ENCODE data around the gene PTDSS2. TPM values are rescaled to one million over a fixed set of nuclear protein-coding genes. Genes with fewer than 3 reads are reported as not detected.

Gene PTDSS2
- total RNA-seq, 1 donor from 2014 or later = 55.3 TPM

DNA sequence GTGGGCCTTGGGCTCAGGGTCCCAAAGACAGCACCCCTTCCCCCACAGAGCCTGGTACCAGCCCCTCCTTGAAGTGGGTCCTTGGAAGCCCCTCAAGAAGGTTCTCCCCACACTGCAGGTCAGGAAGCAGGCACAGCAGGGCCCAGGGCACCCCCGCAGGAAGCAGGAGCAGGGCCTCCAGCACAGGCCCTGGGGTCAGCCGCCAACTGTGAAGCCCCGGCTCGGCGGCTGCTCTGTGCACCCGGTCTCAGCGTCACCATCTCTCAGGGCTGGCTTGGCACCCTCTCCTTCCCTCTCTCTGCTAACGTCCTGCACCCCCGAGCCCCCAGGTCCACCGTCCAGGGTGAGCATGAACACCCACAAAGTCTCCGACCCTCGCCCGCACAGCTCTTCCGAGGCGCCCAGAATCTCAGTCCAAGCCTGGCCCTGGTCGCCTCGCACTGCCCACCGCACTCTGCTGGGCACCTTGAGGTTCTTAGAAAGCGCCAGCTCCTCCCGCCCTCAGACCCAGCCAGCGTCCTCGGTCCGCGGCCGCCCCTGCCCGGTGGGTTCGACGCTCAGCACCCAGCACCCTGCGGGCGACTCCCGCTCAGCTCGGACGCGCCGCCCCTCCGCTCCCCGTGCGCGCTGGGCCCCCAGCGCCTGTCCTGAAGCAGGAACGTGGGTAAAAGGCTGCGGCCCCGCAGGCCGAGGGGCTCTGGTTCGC lies 33.9 kb upstream of the PTDSS2 start:
- Mint-ChIP-seq H3K4me3 (ENCODE audit: unreplicated experiment) (peak overlapping the region; percentile 33), H3K27ac (ENCODE audit: unreplicated experiment) (no peak overlapping the region), H3K27me3 (ENCODE audit: unreplicated experiment) (no peaks in the 10 kb centered on the region), H3K9me3 (ENCODE audit: unreplicated experiment) (no peaks in the 10 kb centered on the region), H3K4me1 (ENCODE audit: unreplicated experiment) (peaks cover 28% of the 10 kb centered on the region), H3K36me3 (ENCODE audit: unreplicated experiment) (no peaks in the 10 kb centered on the region)
- TF ChIP-seq, protein P1, sequence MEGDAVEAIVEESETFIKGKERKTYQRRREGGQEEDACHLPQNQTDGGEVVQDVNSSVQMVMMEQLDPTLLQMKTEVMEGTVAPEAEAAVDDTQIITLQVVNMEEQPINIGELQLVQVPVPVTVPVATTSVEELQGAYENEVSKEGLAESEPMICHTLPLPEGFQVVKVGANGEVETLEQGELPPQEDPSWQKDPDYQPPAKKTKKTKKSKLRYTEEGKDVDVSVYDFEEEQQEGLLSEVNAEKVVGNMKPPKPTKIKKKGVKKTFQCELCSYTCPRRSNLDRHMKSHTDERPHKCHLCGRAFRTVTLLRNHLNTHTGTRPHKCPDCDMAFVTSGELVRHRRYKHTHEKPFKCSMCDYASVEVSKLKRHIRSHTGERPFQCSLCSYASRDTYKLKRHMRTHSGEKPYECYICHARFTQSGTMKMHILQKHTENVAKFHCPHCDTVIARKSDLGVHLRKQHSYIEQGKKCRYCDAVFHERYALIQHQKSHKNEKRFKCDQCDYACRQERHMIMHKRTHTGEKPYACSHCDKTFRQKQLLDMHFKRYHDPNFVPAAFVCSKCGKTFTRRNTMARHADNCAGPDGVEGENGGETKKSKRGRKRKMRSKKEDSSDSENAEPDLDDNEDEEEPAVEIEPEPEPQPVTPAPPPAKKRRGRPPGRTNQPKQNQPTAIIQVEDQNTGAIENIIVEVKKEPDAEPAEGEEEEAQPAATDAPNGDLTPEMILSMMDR (IDR thresholded peaks at IDR 0.05) = no peak
- no peak for DNase-seq (ENCODE audit: extremely low spot score, unreplicated experiment)

DNA sequence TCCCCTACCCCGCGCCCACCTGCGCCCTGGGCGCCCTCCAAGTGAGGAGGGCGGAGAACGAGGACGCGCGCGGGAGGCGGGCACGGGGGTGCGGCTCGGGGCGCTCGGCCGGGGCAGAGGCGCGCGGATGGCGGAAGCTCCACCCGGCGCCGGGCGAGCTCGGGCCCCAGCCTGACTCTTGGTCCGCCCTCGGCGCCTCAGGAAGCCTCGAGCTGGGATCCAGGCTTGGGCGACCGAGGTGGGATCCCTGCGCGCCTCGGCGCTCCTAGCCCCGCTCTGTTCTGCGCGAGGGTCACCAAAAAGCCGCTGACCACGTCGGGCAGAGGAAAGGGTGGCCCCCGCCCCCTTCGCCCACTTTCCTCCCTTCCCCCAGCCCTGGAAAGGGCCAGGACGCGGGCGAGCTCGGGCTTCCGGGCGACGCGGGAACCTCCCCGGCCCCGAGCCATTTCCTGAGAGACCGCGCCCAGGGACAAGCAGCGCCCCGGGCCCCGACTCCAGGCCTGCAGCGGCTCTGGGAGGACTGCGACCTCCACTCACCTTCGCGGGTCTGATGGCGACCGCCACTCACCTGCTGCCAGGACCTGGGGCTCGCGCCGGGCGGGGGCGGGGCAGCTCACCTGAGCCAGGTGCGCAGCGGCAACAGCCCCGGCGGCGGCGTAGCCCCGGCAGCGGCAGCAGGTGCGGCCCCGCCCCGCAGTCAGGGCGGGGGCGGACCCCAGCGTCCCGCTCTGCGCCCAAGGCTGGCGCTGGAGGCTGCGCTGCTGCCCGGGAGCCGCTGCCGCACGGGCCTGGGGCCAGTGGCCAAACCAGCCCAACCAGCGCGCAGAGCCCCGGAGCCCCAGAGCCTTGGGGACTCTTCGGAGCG lies 33.1 kb upstream of the PTDSS2 start:
- TF ChIP-seq, protein P1 (IDR thresholded peaks at IDR 0.05) = no peak
- Mint-ChIP-seq H3K9me3 (ENCODE audit: unreplicated experiment) (no peaks in the 10 kb centered on the region), H3K27me3 (ENCODE audit: unreplicated experiment) (no peaks in the 10 kb centered on the region), H3K4me1 (ENCODE audit: unreplicated experiment) (peaks cover 28% of the 10 kb centered on the region), H3K36me3 (ENCODE audit: unreplicated experiment) (no peaks in the 10 kb centered on the region), H3K4me3 (ENCODE audit: unreplicated experiment) (peak overlapping the region; percentile 57), H3K27ac (ENCODE audit: unreplicated experiment) (no peak overlapping the region)
- no peak for DNase-seq (ENCODE audit: extremely low spot score, unreplicated experiment)

DNA sequence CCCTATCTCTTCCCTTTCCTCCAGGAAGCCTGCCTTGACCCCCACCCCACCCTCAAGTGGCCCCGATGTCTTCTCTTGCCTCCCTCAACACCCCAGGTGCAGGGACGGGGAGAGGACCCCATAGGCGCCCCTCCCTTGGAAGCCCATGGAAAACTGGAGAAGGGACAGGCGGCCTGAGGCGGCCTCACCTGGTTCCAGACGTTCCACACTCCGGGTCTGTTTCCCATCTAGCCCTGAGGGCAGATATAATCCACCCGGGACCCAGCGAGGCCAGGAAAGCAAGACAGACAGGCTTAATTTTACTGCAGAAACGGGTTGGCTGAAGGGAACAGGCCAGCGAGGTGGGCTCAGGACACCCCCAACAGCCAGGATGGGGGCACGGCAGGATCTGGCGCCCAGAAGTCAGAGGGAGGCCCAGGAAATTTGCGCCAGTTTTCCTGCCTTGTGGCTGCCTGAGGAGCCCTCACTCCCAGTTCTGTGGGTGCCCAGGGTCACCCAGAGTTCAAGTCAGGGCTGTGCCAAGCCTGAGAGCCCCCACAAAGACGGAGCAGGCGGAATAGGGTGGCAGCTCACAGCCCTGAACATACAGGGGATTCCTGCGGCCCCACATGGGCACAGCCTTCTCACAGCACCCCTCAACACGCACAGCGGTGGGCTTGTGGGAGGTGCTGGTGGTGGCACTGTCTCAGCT lies 32.3 kb upstream of the PTDSS2 start:
- Mint-ChIP-seq H3K27ac (ENCODE audit: unreplicated experiment) (peak overlapping the region; percentile 60), H3K36me3 (ENCODE audit: unreplicated experiment) (no peaks in the 10 kb centered on the region), H3K4me1 (ENCODE audit: unreplicated experiment) (peaks cover 28% of the 10 kb centered on the region), H3K27me3 (ENCODE audit: unreplicated experiment) (no peaks in the 10 kb centered on the region), H3K4me3 (ENCODE audit: unreplicated experiment) (peak overlapping the region; percentile 62), H3K9me3 (ENCODE audit: unreplicated experiment) (no peaks in the 10 kb centered on the region)
- DNase-seq (ENCODE audit: extremely low spot score, unreplicated experiment) = no peak
- TF ChIP-seq, protein P1 (IDR thresholded peaks at IDR 0.05) = no peak

DNA sequence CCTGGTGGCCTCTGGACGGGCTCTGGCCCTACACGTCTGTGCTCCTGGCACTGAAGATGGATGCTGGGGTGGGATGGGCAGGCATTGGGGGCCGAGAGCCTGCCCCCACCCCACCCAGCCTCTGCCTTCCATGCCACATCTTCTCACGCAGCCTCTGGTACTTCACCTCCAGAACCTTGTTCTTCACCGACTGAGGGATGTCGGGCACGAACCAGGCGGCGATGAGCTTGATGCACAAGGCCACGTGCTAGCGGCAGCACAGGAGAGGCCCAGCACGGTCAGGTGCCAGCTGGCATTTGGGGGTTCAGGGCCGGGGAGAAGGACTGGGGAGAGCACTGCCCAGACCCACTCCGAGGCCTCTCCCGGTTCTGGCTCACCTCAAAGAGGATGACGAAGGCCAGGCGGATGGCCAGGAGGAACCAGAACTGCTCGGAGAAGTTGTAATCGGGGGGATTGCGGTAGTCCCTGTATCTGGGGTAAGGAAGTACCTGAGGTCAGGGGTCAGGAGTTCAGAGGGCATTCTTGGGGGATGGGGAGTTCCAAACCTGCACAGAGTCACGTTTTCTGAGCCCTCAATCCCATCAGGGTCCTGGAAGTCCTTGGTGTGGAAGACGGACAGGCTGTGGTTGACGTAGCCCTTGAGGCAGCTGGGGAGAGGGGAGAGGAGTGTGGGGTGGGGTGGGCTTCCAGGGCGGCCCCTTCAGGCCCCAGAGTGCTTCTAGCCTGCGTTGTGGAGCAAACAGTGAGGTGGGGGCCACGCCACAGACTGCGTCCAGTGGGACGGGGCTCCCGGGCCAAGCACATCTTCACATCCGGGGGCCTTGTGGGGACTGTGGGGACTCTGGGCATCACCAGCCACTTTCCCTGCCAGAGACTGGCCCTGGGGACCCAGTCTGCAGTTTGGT lies 31.5 kb upstream of the PTDSS2 start:
- peaks cover 23% of the 10 kb centered on the region for H3K4me1 Mint-ChIP-seq (ENCODE audit: unreplicated experiment)
- no peak for DNase-seq (ENCODE audit: extremely low spot score, unreplicated experiment)
- TF ChIP-seq, protein P1 (IDR thresholded peaks at IDR 0.05) = no peak
- H3K27ac Mint-ChIP-seq (ENCODE audit: unreplicated experiment) = no peak overlapping the region
- no peaks in the 10 kb centered on the region for H3K9me3 Mint-ChIP-seq (ENCODE audit: unreplicated experiment)
- no peaks in the 10 kb centered on the region for H3K27me3 Mint-ChIP-seq (ENCODE audit: unreplicated experiment)
- no peaks in the 10 kb centered on the region for H3K36me3 Mint-ChIP-seq (ENCODE audit: unreplicated experiment)
- no peak overlapping the region for H3K4me3 Mint-ChIP-seq (ENCODE audit: unreplicated experiment)

All from osteocyte (in vitro differentiated cells).